NCI-H345 treated with DMSO at 0.1 percent for 48 hours (cell line): ENCODE measurements around the gene CCDC32.
A peak's percentile ranks its signal among the peaks of the same experiment; 100 is the strongest.
"Not testable (repeated sequence)": the region's sequence is repeated elsewhere in the genome, so short reads cannot be mapped to it uniquely, and the experiment has no call there.

Source experiments
- DNase-seq: peaks from one replicate; lab custom pipeline; 2025; ENCODE audit not compliant: unreplicated experiment; lab: John Stamatoyannopoulos, UW

The CCDC32 gene, protein sequence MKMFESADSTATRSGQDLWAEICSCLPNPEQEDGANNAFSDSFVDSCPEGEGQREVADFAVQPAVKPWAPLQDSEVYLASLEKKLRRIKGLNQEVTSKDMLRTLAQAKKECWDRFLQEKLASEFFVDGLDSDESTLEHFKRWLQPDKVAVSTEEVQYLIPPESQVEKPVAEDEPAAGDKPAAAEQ

DNA sequence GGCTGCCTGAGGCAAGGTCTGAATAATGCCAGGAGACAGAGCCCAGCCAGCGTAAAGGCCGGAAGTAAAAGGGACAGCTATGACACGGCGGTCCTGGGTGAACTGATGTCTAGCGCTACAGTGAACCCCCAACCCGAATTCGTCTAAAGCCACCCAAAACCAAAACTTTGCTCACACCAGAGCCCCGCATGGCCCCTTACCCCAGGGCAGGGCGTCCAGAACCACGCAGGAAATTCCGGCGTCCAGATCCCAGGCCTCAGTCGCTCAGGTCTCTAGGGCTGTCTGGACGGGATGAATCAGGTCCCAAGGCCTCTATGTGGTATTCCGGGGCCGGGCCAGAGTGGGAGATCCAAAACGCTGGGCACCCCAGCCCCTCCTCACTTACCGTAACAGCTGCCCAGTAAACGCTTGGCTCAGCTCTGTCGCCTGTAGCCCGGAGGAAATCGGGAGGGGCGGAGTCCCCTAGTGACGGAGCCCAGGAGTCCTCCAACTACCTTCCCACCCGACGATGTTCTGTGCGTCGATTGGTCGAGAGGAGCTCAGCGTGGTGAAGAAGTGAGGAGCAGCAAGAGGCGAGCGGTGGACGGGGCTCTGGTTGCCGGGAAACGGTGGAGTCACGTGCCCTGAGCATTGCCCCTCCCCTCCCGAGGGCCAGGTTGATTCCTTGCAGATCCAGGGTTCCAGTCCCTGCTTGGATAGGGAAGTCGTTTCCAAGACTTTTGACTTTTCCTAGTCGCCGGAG lies at the start of gene CCDC32:
CCDC32 (minus strand) TSS at position 452 of the 742 bp plus-strand sequence. CDS start 2,027 bp downstream, outside the sequence.
- DNase-seq, result peak; percentile 86

DNA sequence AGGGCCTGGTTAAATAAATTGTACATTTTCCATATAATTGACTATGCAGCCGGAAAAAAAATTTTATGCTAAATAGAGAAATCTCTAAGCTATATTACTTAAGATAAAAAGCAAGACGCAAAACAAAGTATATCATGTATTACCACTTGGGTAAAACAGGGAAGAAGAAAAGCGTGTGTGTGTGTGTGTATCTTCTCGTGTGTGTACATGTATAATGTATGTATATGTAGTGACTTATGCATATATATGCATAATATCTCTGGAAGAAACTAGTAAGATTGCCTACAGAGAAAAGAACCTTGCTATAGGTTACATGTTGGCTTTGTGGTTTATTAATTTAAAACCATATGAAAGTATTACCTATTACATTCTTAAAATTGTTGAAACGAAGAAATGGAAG lies 48.2 kb upstream of the CCDC32 start:
- DNase-seq, result no peak

DNA sequence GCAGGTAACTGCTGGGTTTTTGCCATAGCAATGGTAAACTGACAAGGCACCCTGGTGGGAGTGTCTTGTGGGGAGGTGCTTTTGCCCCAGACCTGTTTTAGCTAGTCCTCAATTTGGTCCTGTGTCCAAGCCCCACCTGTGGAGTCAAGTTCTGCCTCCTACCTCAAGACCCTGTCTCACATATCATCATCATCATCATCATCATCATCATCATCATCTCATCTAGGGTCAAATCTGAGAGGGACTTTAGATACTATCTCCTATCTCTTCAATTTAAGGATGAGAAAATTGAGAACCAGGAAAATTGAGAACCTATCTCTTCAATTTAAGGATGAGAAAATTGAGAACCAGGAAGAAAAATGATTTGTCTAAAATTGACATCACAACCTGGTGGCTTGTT lies 39.1 kb upstream of the CCDC32 start:
- no peak for DNase-seq

DNA sequence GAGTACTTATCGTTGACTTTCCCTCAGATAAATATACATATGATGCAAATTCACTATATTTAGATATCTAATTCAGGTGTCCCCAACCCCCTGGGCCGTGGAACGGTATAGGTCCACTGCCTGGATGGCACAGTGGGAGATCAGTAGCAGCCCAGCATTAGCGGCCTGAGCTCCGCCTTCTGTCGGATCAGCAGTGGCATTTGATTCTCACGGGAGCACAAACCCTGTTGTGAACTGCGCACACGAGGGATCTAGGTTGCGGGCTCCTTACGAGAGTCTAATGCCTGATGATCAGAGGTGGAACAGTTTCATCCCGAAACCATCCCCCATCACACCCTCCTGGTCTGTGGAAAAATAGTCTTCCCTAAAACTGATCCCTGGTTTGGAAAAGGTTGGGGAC lies 36.1 kb upstream of the CCDC32 start:
- no peak for DNase-seq

DNA sequence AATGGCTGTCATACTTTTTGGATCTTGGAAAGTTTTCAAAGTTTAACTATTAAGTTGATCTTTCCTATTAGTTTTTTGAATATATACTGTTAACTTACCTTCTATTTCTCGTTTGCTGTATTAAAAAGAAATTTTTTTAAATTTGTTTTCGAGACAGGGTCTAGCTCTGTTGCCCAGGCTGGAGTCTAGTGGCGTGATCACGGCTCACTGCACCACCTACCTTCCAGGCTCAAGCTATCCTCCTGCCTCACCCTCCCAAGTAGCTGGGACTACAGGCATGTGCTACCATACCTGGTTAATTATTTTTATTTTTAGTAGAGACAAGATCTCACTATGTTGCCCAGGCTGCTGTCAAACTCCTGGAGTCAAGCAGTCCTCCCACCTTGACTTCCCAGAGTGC lies 33.8 kb upstream of the CCDC32 start:
- DNase-seq, result no peak

DNA sequence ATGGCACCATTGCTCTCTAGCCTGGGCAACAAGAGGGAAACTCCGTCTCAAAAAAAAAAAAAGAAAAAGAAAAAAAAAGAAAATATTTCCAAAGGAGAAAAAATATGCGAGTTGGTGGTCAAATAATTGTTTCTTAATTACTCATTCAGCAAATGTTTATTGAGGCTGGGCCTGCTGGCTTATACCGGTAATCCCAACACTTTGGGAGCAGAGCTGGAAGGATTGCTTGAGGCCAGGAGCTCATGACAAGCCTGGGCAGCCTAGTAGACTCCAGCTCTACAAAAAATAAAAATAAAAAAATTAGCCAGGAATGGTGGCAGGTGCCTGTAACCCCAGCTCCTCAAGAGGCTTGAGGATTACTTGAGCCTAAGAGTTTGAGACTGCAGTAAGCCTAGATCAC lies 33.3 kb upstream of the CCDC32 start:
- DNase-seq, result no peak

DNA sequence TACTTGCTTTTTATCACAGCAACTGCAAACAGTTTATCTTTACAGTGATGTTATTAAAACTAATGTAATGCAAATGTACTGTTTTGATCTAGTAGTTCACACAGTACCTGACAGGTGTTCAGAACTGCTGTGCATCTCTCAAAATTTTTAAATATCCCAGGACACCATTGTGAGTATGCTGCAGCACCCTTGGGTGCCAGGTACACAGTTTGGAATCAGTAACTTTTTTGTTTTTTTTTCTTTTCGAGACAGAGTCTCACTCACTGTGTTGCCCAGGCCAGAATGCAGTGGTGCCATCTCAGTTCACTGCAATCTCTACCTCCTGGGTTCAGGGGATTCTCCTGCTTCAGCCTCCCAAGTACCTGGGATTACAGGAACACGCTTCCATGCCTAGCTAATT lies 32.2 kb upstream of the CCDC32 start:
- no peak for DNase-seq

DNA sequence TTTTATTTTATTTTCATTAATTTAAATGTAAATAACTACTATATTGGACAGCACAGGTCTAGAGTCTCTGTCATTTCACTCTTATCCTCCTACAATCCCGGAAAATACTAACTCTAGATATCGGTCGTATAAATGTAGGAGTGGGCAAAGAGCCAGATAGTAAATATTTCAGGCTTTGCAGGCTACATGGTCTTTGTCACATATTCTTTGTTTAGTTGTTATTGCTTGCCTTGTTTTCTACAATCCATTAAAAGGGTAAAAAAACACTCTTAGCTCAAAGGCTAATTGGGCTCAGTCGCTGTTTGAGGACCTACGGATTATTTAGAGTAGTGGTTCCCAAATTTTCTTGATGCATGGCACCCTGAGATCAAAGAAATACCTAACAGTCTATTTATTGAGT lies 30.9 kb upstream of the CCDC32 start:
- no peak for DNase-seq

DNA sequence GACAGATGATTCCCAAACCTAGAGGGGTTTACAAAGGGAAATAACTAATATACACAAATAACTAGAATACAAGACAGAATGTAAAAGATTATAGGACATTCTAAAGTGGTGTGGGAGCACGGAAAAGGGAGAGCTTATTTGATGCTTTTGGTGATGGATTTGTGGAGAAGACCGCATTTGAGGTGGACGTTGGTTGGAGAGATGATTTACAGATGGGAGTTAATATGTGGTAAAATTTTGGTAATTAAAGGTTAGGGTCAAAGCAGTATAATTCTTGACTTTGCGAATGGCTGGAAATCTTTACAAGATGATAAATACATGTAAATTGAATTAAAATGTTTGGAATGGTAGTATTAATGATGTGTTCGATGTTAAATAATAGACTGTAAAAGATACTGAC lies 30.4 kb upstream of the CCDC32 start:
- DNase-seq, result no peak

DNA sequence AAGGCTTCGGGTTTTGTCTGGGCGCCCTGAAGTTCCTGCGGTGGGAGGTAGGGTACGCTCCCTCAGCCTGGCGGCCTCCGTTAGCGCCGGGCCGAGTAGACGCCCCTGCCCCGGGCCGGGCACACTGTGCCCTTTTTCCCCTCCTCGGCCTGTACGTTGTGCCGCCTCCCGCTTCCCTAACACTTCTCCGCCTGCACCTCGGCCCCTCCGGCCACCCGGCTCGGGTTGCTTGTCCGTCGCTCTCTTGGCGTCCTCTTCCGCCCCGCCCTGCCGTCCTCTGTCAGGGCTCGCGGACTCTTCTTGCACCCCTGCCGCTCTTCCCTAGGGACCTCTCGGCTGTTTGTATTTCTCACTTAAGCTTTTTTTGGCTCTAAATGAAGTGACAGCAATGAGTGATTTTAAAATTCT lies 29.6 kb upstream of the CCDC32 start:
- DNase-seq, result peak; percentile 19

DNA sequence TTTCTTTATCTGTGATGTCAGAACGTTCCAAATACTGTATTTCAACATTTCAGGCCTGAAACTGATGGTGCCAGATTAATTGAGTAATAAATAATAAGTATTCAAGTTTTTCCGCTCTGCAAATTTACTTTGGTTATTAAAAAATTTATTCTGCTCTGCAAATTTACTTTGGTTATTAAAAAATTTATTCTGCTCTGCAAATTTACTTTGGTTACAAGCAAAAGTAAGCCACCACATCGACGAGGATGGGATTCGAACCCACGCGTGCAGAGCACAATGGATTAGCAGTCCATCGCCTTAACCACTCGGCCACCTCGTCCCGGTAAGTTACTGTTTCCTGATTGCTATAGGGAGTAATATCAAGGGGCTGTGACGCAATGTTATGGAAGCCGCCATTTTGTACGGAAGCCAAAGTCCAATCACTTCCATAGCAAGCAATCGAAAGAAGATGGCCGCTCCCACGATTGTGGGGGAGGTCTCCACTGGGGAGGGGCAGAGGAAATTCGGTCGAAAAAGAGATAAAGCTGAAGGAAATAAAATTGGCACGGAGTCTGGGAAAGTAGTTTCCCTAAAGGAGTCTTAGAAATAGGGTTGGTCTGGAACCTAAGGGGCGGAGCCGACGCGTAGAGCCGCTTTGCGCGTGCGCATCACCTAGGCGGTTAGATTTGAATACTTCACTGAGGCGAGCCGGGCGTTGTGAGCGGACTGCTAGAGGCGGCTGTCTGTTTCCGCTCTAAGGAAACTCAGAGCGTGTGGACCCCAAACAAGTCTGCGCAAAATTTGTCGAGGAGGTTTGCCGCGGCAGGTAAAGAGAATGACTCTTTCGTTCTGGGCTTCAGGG lies 29.0 kb upstream of the CCDC32 start, which contains the start of gene KNL1:
KNL1 (plus strand) TSS at position 662 of the 841 bp plus-strand sequence. CDS start 8,683 bp downstream, outside the sequence.
- DNase-seq, result peak; percentile 89

DNA sequence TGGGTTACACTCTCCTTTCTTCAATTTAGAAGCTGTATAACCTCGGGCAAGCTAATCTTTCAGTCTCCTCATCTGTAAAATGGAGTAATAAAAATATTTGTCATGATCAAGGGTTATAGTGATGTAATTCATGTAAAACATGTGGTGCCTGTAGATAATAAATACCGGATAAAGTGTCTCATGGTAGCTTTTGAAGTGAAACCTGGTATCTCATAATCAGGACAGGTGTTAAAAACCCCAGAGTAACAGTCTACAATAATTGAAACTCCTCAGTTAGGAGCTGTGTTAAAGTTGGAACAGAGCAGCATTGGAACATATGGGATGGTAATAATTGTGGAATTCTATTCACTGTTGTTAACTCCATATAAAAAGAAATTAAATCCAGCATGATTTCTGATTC lies 28.3 kb upstream of the CCDC32 start:
- DNase-seq, result no peak

DNA sequence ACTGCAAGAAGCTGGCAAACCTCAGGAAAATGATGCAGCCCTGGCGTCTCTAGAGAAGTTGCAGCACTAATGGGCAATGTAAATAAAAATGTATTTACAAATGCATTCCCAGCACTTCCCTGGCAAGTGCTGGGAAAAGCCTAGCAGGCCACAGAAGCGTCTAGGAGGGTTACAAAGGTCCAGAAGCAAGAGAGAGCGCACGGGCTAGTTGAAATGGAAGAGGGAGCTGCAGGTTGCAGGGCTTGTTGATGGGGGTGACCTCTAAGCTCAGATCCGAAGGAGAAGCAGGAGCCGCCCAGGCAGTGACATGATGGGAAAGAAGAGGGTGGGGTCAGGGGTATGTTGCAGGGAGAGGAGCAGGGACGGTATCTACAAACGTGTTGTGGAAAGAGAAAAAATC lies 26.5 kb upstream of the CCDC32 start:
- no peak for DNase-seq

DNA sequence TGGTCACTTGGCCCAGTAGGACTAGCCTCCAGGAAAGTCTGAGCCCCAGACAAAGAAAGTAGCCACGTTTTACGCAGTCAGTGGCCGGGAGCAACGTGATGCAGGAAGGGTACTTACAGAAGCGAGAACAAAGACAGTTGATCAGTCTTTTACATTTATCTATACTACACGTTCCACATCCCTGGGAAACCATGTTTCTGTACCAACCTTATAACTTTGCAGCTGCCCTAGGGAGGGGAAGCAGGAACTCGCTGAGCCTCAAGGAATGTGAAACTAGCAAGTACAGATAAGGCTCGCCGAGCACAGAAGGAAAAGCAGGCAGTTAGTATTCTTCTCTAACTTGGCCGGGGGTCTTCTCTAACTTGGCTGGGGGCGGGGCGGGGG lies 25.8 kb upstream of the CCDC32 start:
- no peak for DNase-seq

DNA sequence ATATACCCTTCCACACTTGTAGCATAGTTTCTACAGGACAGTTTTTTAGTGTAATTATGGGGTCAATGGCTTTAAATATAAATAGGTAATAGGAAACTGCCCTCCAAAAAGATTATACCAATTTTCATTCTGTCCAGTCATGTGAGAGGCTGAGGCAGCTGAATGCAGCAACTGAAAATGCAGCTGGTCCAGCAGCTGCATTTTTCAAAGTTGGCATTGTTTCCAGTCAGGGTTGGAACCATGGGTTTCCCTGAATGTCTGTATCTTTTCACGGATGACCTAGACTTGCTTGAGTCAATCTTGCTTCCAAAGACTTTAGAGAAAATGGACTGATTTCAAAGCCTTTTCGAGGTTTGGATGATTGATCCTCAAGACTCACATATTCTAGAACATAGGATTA lies 19.3 kb upstream of the CCDC32 start:
- no peak for DNase-seq

DNA sequence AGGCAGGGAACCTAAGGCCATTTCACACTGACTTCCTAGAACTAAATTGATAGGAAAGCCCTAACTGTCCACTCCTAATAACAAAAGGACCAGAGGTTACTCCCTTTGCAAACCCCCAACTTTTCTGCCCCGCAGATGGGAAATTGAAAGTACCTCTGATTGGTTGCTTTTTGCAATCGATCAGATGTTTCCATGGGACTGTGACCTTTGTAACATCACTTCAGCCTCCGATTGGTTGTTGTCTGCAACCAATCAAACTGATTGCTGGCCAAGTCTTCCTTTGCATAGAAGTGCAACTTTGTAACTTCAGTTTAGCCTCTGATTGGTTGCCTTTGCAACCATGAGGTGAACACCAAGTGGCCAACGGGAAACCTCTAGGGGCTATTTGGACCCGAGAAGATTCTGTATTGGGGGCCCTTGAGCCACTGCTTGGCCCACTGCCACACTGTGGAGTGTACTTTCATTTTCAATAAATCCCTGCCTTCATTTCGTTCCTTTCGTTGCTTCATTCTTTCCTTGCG lies 17.9 kb upstream of the CCDC32 start:
- DNase-seq, result peak; percentile 67

DNA sequence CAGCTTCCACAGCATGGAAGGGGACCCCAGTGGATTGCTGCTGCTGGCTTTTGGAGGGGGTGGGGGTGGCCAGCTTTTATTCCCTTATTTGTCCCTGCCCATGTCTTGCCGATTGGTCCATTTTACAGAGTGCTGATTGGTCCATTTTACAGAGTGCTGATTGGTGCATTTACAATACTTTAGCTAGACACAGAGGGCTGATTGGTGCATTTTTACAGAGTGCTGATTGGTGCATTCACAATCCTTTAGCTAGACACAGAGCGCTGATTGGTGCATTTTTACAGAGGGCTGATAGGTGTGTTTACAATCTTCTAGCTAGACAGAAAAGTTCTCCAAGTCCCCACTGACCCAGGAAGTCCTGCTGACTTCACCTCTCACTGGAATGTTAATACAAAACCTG lies 17.0 kb upstream of the CCDC32 start:
- not testable (repeated sequence) for DNase-seq

DNA sequence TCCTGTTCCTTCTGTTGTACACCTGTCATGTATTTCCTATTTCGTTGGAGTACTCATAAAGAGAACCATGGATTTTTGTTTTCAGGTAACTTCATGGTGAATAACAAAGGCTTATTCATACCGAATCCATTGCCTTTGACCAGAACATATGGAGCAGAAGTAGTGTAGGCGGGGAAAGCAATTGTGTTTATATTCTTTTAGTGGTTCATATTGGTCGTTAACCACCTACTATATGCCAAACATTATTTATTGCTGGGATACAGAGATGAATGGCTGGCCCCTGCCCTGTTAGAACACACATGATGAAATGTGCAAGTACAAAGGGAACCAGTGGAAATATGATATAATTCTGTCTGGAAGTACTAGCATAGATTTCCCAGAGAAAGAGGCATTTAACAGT lies 14.1 kb upstream of the CCDC32 start:
- no peak for DNase-seq

DNA sequence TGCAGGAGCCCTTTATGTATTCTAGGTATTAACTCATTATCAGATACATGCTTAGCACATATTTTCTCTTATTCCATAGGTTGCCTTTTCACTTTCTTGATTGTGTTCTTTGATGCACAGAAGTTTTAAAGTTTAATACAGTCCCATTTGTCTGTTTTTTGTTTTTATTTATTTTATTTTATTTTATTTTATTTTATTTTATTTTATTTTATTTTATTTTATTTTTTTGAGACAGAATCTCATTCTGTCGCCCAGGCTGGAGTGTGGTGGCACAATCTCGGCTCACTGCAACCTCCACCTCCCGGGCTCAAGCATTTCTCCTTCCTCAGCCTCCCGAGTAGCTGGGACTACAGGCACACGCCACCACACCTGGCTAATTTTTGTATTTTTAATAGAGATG lies 12.1 kb upstream of the CCDC32 start:
- not testable (repeated sequence) for DNase-seq

DNA sequence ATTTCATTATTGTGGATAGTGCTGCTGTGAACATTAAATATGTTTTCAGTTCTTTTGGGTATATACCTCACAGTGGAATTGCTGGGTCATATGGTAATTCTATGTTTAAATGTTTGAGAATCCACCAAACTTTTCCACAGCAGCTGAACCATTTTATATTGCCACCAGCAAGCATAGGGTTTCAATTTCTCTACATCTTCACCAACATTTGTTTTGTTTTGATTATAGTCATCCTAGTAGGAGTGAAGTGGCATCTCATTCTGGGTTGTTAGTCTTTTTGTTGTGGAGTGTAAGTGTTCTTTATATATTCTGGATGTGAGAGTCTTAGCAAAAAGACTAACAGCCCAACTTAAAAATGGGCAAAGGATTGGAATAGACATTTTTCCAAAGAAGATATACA lies 10.3 kb upstream of the CCDC32 start:
- DNase-seq, result no peak

DNA sequence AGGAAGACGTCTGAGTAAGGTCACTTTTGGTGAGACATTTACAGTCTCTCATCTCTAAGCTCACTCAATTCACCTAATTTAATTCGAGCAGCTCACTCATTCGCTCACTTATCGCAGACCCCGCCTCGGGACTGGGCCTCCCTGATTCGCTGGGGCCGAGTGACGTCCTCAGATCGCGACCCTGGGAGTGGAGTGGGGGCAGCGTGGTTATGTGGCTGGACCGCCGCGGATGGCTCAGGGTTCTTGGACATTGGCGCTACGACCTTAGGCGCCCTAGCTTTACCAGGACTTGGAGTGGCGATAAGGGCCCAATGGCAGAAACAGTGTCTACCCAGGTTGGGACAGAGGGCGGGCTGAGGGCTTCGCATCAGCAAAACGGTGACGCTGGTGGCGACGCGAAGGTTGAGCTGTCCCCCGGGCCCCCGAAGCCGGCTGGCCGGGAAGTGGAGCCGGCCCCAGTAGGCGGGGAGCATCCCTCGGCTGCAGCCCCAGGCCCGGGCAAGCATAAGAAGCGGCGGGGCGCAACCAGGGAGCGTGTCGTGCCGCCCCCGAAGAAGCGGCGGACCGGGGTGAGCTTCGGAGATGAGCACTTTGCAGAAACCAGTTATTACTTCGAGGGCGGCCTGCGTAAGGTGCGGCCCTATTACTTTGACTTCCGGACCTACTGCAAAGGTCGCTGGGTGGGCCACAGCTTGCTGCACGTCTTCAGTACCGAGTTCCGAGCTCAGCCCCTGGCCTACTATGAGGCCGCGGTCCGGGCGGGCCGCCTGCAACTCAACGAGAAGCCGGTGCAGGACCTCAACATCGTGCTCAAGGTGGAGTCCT lies 4.5 kb upstream of the CCDC32 start, which contains the start of gene RPUSD2:
RPUSD2 (plus strand) TSS at position 171 of the 825 bp plus-strand sequence; CDS start at position 210, 39 bp downstream.
- DNase-seq, result peak; percentile 34
